DMS79 treated with DMSO at 0.1 percent for 48 hours (cell line): ENCODE measurements around the gene LBR.
"Not testable (repeated sequence)": the region's sequence is repeated elsewhere in the genome, so short reads cannot be mapped to it uniquely, and the experiment has no call there.

Experiments used
- DNase-seq: peaks from one replicate; lab custom pipeline; 2025; lab: John Stamatoyannopoulos, UW

LBR gene

GRCh38 chr1:225427235-225428067 lies at the start of gene LBR:
Gene LBR (minus strand): TSS chr1:225428038. CDS start chr1:225424075, 3,963 bp downstream.
- peak; percentile 36 for DNase-seq

GRCh38 chr1:225477296-225477911 lies 49.6 kb upstream of the LBR start:
- no peak for DNase-seq

- DNase-seq: no peak
Observed at GRCh38 chr1:225476538-225476988, 48.7 kb upstream of the LBR start.

- no peak for DNase-seq
Observed at GRCh38 chr1:225476100-225476511, 48.3 kb upstream of the LBR start.

- DNase-seq: peak; percentile 52
Observed at GRCh38 chr1:225474986-225475820, 47.4 kb upstream of the LBR start.

- DNase-seq: no peak
Observed at GRCh38 chr1:225474439-225474985, 46.7 kb upstream of the LBR start.

GRCh38 chr1:225473676-225474438 lies 46.0 kb upstream of the LBR start:
- DNase-seq: not testable (repeated sequence)

- not testable (repeated sequence) for DNase-seq
Observed at GRCh38 chr1:225473266-225473665, 45.4 kb upstream of the LBR start.

GRCh38 chr1:225471453-225472301 lies 43.8 kb upstream of the LBR start:
- DNase-seq: no peak

- no peak for DNase-seq
Observed at GRCh38 chr1:225471109-225471452, 43.2 kb upstream of the LBR start.

- DNase-seq: no peak
Observed at GRCh38 chr1:225470211-225471108, 42.6 kb upstream of the LBR start.

GRCh38 chr1:225469051-225469450 lies 41.2 kb upstream of the LBR start:
- no peak for DNase-seq

GRCh38 chr1:225468270-225469020 lies 40.6 kb upstream of the LBR start:
- no peak for DNase-seq

GRCh38 chr1:225467193-225468020 lies 39.6 kb upstream of the LBR start:
- DNase-seq: no peak

GRCh38 chr1:225466848-225467192 lies 39.0 kb upstream of the LBR start:
- no peak for DNase-seq

- DNase-seq: no peak
Observed at GRCh38 chr1:225465793-225466517, 38.1 kb upstream of the LBR start.
